Gastroesophageal sphincter (tissue), 3 donors: Measurements from ENCODE around the gene ERG.

Experiments used
- EP300 ChIP-seq: sonication (generic); formaldehyde crosslinking; IDR thresholded peaks from one replicate; pipeline ENCODE4 v1.6.1; 2017; ENCODE audit warnings: antibody characterized with exemption, mild to moderate bottlenecking
- POLR2A ChIP-seq, 2 donors: fragments of 450-650 bp; IDR thresholded peaks; one replicate each; pipeline ENCODE4 v1.6.1; 2017; ENCODE audit warnings: antibody characterized with exemption in 2 of 2, mild to moderate bottlenecking in 2 of 2, moderate library complexity in 1 of 2
- POLR2AphosphoS5 ChIP-seq: sonication (generic); formaldehyde crosslinking; IDR thresholded peaks from one replicate; pipeline ENCODE4 v1.6.1; 2017; ENCODE audit warnings: antibody characterized with exemption
- TF ChIP-seq, protein P1 (sequence below), 4 experiments: fragments of 200-600 bp in 2 of 4; fragments of 450-650 bp in 2 of 4; sonication (generic) in 1 of 4; IDR thresholded peaks; one replicate each; pipeline ENCODE4 v1.5.1; 2017 to 2019; ENCODE audit warnings: antibody characterized with exemption in 4 of 4, mild to moderate bottlenecking in 2 of 4, moderate library complexity in 2 of 4

DNA sequence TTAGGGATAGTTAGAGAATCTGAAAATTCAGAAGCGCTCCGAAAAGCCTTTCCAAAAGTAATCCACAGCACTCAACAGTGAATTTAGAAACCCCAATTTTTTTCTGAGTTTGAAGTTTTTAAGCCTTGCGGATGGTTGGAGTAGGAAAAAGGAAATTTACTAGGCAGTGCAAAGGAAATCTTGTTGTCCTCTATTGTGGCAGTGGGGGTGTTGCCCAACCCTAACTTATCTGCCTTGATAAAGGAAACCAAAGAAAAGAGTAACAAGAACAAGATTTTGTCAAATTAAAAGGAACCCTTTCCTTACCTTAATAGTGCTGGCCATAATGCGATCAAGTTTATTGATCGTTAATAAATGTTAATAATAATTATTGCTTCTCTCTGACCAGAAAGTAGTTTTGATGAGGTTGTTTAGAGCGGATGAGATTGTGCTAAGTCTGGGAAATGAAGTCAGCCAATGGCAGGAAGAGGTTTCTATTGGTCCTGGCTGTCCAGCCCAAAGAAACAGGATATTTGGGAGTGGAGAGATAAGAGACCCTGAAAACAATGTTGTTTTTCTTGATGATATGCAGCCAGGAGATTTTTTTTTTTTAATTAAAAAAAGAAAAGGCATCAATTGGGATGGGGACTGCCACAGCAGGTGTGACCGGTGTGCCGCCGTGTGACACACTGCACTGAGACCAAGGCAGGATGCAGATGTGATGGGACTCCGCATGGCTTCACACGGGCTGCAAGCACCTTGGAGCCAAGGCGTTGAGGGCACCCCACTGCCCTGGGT is at the start of gene ERG:
- TF ChIP-seq POLR2AphosphoS5: no peak
- TF ChIP-seq, protein P1, sequence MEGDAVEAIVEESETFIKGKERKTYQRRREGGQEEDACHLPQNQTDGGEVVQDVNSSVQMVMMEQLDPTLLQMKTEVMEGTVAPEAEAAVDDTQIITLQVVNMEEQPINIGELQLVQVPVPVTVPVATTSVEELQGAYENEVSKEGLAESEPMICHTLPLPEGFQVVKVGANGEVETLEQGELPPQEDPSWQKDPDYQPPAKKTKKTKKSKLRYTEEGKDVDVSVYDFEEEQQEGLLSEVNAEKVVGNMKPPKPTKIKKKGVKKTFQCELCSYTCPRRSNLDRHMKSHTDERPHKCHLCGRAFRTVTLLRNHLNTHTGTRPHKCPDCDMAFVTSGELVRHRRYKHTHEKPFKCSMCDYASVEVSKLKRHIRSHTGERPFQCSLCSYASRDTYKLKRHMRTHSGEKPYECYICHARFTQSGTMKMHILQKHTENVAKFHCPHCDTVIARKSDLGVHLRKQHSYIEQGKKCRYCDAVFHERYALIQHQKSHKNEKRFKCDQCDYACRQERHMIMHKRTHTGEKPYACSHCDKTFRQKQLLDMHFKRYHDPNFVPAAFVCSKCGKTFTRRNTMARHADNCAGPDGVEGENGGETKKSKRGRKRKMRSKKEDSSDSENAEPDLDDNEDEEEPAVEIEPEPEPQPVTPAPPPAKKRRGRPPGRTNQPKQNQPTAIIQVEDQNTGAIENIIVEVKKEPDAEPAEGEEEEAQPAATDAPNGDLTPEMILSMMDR (IDR thresholded peaks at IDR 0.05): no peak
- TF ChIP-seq EP300: no peak
- TF ChIP-seq POLR2A (IDR thresholded peaks at IDR 0.05): no peak
